Naive thymus-derived CD4-positive, alpha-beta T cell (primary cell): ENCODE measurements around the gene LARGE2. TPM values are rescaled to one million over a fixed set of nuclear protein-coding genes. Genes with fewer than 3 reads are reported as not detected.
"Not testable (repeated sequence)": the region's sequence is repeated elsewhere in the genome, so short reads cannot be mapped to it uniquely, and the experiment has no call there.

Source experiments
- ATAC-seq: fragments of 150-1000 bp; cut with Tn5 transposase; 2 replicates; pipeline ENCODE4 v1.10.0; 2021; ENCODE audit warnings: mild to moderate bottlenecking, moderate library complexity
- CTCF ChIA-PET: fragments of 350-600 bp; sonication (Branson Sonifier 250); formaldehyde crosslinking; loops from one replicate; lab custom pipeline; 2021; ENCODE audit warnings: antibody characterized with exemption; lab: Charles Lee
- POLR2A ChIA-PET: fragments of 350-600 bp; sonication (Branson Sonifier 250); formaldehyde crosslinking; loops from one replicate; lab custom pipeline; 2021; ENCODE audit warnings: antibody characterized with exemption, inconsistent platforms; lab: Charles Lee
- DNase-seq, 9 donors: peaks; one replicate each; pipeline versions ENCODE4 v3.0.0 to v3.0.0-alpha.2; 2020 to 2022; ENCODE audit warnings: mixed read lengths in 1 of 9
- H3K27ac ChIP-seq: one replicate; pipeline ENCODE4 v1.7.0; 2013; ENCODE audit warnings: mild to moderate bottlenecking, low read depth, low read length, moderate library complexity
- H3K27me3 ChIP-seq, 2 donors: one replicate each; pipeline ENCODE4 v1.7.0; 2013; ENCODE audit warnings: low read length in 2 of 2, mild to moderate bottlenecking in 2 of 2, moderate library complexity in 2 of 2; ENCODE audit not compliant: control insufficient read depth in 2 of 2, insufficient read depth in 2 of 2
- H3K36me3 ChIP-seq, 3 experiments: 1 replicate in 2 of 3; 2 replicates in 1 of 3; pipeline ENCODE4 v1.7.0; 2013; ENCODE audit warnings: low read length in 3 of 3, mild to moderate bottlenecking in 3 of 3, moderate library complexity in 1 of 3; ENCODE audit not compliant: insufficient read depth in 3 of 3, control insufficient read depth in 2 of 3
- H3K4me1 ChIP-seq, 2 donors: one replicate each; pipeline ENCODE4 v1.7.0; 2013; ENCODE audit warnings: low read length in 2 of 2, mild to moderate bottlenecking in 2 of 2, moderate library complexity in 1 of 2; ENCODE audit not compliant: control insufficient read depth in 2 of 2, insufficient read depth in 2 of 2
- H3K4me3 ChIP-seq: 2 replicates; pipeline ENCODE4 v1.7.0; 2013; ENCODE audit warnings: mild to moderate bottlenecking, low read length
- H3K9me3 ChIP-seq, 3 experiments: 1 replicate in 2 of 3; 2 replicates in 1 of 3; pipeline ENCODE4 v1.7.0; 2013; ENCODE audit warnings: low read length in 3 of 3; ENCODE audit not compliant: control insufficient read depth in 2 of 3
- H3K27ac Mint-ChIP-seq, 9 donors: one replicate each; pipeline ENCODE4 v1.8.0; 2020 to 2022; ENCODE audit warnings: mixed read lengths in 9 of 9, mild to moderate bottlenecking in 8 of 9, moderate library complexity in 5 of 9, inconsistent platforms in 2 of 9
- H3K27me3 Mint-ChIP-seq, 5 donors: one replicate each; pipeline ENCODE4 v1.8.0; 2021 to 2022; ENCODE audit warnings: mixed read lengths in 5 of 5, mild to moderate bottlenecking in 1 of 5
- H3K36me3 Mint-ChIP-seq, 5 donors: one replicate each; pipeline ENCODE4 v1.8.0; 2020 to 2022; ENCODE audit warnings: mixed read lengths in 5 of 5, mild to moderate bottlenecking in 3 of 5, inconsistent platforms in 1 of 5
- H3K4me1 Mint-ChIP-seq, 7 donors: one replicate each; pipeline ENCODE4 v1.8.0; 2020 to 2022; ENCODE audit warnings: mixed read lengths in 7 of 7, mild to moderate bottlenecking in 3 of 7, inconsistent platforms in 1 of 7
- H3K4me3 Mint-ChIP-seq, 10 donors: one replicate each; pipeline ENCODE4 v1.8.0; 2020 to 2022; ENCODE audit warnings: mild to moderate bottlenecking in 10 of 10, mixed read lengths in 10 of 10, moderate library complexity in 6 of 10, inconsistent platforms in 2 of 10
- H3K9me3 Mint-ChIP-seq, 11 donors: one replicate each; pipeline ENCODE4 v1.8.0; 2020 to 2022; ENCODE audit warnings: mixed read lengths in 11 of 11, mild to moderate bottlenecking in 4 of 11, inconsistent platforms in 1 of 11, moderate library complexity in 1 of 11
- intact Hi-C, 2 donors: fragments of 100-400 bp; cut with micrococcal nuclease; formaldehyde crosslinking; loops; one replicate each; pipeline ENCODE4 v1.15.1; 2023
- polyA plus RNA-seq, 2 donors: library from polyadenylated mRNA; unstranded; fragments of 300-500 nt; fragmentation: Illumina TruSeq; gene quantifications; one replicate each; pipeline ENCODE4 v1.2.3, GENCODE V29; 2021
- total RNA-seq, 6 experiments: library from RNA in 5 of 6; stranded (reverse) in 5 of 6; gene quantifications; 1 replicate in 5 of 6; 2 replicates in 1 of 6; pipeline ENCODE4 v1.2.3 and lab custom pipeline; 2021 to 2026

Gene LARGE2
- total and polyA plus RNA-seq, 7 experiments from 2014 or later: 0.24 to 4.8 (median 1.6) TPM; not detected in 1

DNA sequence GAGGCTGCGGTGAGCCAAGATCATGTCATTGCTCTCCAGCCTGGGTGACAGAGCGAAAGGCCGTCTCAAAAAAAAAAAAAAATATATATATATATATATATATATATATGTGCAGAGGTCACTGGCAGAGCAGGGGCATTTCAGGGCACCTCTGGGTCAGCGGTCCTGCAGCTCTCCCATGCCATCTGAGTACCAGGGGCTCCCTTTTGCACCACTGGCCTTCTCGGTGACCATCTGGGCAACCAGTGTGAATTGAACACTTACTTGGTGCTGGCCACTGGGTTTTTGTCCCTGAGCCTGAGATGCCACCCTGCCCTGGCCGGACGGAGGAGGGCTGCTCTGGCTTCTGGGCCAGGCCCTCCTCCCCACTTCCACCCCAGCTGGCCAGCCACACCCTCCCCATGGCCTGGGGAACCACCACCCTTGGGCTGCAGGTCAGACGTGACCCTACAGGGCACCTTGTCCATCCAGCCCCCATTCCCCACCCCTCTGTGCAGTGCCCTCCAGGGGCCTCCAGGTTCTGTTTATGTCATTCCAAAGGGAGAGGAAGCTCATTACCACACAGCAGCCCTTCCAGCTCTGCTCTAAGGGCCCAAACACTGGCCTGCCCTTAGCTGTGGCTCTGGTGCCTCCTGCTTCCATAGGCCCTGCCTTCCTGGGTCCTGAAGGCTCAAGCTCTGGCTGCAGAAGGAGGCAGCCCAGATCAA, 26.8 kb upstream of the LARGE2 start:
- Histone ChIP-seq H3K4me1 (peaks cover 7 to 9% of the 10 kb centered on the region in 2 donors), H3K36me3 (no peaks in the 10 kb centered on the region), H3K9me3 (no peaks in the 10 kb centered on the region), H3K27me3 (peaks cover 0 to 5% of the 10 kb centered on the region in 2 donors), H3K27ac (no peak overlapping the region), H3K4me3 (no peak overlapping the region)
- no peak overlapping the region for H3K4me3 Mint-ChIP-seq
- no peak for DNase-seq
- peaks cover 33 to 46% (median 38%) of the 10 kb centered on the region in 5 donors for H3K27me3 Mint-ChIP-seq
- ATAC-seq: no peak
- intact Hi-C loops: no loop called here
- H3K27ac Mint-ChIP-seq: no peak overlapping the region
- H3K36me3 Mint-ChIP-seq: peaks cover 0 to 4% (median 0%) of the 10 kb centered on the region in 5 donors
- H3K4me1 Mint-ChIP-seq: peaks cover 0 to 8% (median 4%) of the 10 kb centered on the region in 7 donors
- H3K9me3 Mint-ChIP-seq: peaks cover 0 to 3% (median 0%) of the 10 kb centered on the region in 11 donors
- POLR2A ChIA-PET: no interaction called here
- CTCF ChIA-PET: no interaction called here

DNA sequence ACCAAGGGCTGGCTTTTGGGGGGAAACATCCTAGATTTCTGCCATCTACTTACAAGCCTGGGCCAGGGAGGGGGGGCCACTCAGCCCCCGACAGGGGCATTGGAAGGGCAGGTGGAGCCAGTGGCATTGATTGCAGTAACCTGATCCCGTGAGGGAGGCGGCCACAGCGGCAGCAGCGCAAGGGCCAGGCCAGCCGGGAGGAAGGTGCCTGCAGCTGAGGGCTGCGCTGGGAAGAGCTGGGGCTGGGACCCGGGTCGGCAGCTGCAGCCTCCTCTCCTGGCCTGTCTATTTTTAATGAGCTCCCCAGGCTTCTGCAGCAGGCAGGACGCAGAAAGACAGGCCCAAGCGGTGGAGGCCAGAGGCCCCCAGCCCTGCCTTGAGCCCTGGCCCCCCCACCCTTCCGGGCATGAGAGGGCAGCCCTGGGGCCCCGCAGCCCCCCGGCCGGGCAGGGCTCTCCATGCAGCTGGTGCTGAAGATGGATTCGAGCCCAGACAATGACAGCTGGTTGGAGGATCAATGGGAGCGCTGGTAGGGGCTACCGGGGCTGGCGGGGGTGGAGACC, 26.0 kb upstream of the LARGE2 start:
- POLR2A ChIA-PET: no interaction called here
- CTCF ChIA-PET: no interaction called here

DNA sequence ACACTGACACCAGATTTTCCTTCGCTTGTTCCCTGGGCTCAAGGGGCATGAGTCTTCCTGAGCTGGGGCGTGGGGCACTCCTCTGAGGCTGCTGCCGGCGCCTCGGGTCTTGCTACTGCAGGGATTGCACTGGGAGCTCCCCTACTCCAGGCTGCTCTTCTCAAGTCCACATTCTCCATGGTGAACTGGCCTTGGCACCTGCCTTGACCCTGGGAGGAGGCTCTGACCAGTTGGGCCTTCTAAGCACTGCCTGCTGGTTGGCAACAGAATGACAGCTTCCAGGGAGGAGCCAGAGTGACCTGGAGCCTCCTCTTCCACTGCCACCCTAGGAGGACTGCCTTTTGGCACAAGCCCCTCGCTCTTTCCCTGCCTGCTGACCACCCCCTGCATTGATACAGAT, 24.9 kb upstream of the LARGE2 start:
- Mint-ChIP-seq H3K4me3 (peak overlapping the region in 1 of 10 donors; percentile 7), H3K36me3 (peaks cover 0 to under 1% (median 0%) of the 10 kb centered on the region in 5 donors), H3K4me1 (peaks cover 0 to 8% (median 4%) of the 10 kb centered on the region in 7 donors), H3K9me3 (peaks cover 0 to 3% (median 0%) of the 10 kb centered on the region in 11 donors), H3K27me3 (peaks cover 31 to 48% (median 42%) of the 10 kb centered on the region in 5 donors), H3K27ac (no peak overlapping the region)
- H3K27me3 ChIP-seq: peaks cover 0 to 5% of the 10 kb centered on the region in 2 donors
- no peak overlapping the region for H3K27ac ChIP-seq
- H3K36me3 ChIP-seq: no peaks in the 10 kb centered on the region
- DNase-seq (no peak), ATAC-seq (no peak)
- POLR2A ChIA-PET: no interaction called here
- no peak overlapping the region for H3K4me3 ChIP-seq
- no peaks in the 10 kb centered on the region for H3K9me3 ChIP-seq
- intact Hi-C loops: no loop called here
- CTCF ChIA-PET: interaction anchor here (0.6 kb wide), 1 partner anchor 38 kb away, joined by 4 read pairs; no protein-coding TSS in a partner anchor
- H3K4me1 ChIP-seq: peaks cover 7 to 9% of the 10 kb centered on the region in 2 donors

More for the DNA sequence above, 26.0 kb upstream of the LARGE2 start:
- H3K9me3 ChIP-seq: no peaks in the 10 kb centered on the region
- no peak overlapping the region for H3K27ac ChIP-seq
- DNase-seq: no peak
- H3K36me3 ChIP-seq: no peaks in the 10 kb centered on the region
- H3K27ac Mint-ChIP-seq: no peak overlapping the region
- peaks cover 0 to 5% of the 10 kb centered on the region in 2 donors for H3K27me3 ChIP-seq
- peaks cover 7 to 9% of the 10 kb centered on the region in 2 donors for H3K4me1 ChIP-seq
- ATAC-seq: no peak
- intact Hi-C loops: no loop called here
- peaks cover 0 to 3% (median 0%) of the 10 kb centered on the region in 11 donors for H3K9me3 Mint-ChIP-seq
- peaks cover 0 to 8% (median 4%) of the 10 kb centered on the region in 7 donors for H3K4me1 Mint-ChIP-seq
- H3K4me3 ChIP-seq: no peak overlapping the region
- peaks cover 0 to 4% (median 0%) of the 10 kb centered on the region in 5 donors for H3K36me3 Mint-ChIP-seq
- peaks cover 36 to 51% (median 43%) of the 10 kb centered on the region in 5 donors for H3K27me3 Mint-ChIP-seq
- H3K4me3 Mint-ChIP-seq: no peak overlapping the region

DNA sequence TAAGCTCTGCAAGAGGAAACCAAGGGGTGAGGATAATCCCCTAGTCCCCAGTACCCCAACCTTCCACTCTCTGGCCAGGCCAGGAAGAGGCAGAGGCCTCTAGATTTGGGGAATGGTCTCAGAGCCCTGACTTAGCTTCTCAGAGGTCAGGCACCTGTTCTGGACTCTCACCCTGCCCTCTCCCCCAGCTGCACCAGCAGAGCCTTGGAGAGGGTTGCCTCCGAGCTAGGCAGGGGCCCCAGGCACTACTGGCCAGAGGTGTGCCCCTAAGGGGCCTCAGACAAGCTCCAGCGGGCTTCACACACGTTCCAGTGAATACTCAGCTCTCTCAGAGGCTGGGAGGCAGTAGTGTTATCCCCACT, 23.4 kb upstream of the LARGE2 start:
- Histone ChIP-seq H3K9me3 (no peaks in the 10 kb centered on the region), H3K4me3 (no peak overlapping the region), H3K4me1 (peaks cover 7 to 9% of the 10 kb centered on the region in 2 donors), H3K27me3 (peaks cover 0 to 5% of the 10 kb centered on the region in 2 donors), H3K27ac (no peak overlapping the region), H3K36me3 (no peaks in the 10 kb centered on the region)
- no peaks in the 10 kb centered on the region for H3K36me3 Mint-ChIP-seq
- ATAC-seq: no peak
- ChIA-PET POLR2A (no interaction called here), CTCF (no interaction called here)
- peaks cover 0 to 8% (median 4%) of the 10 kb centered on the region in 7 donors for H3K4me1 Mint-ChIP-seq
- peaks cover 0 to 3% (median 0%) of the 10 kb centered on the region in 11 donors for H3K9me3 Mint-ChIP-seq
- no peak overlapping the region for H3K27ac Mint-ChIP-seq
- peak overlapping the region; percentile 35 to 79 (median 64) for H3K4me3 Mint-ChIP-seq
- intact Hi-C loops: loop anchor here (1.0 kb wide), 2 partner anchors 14 to 19 kb away; partner anchors contain the start of gene MAPK8IP1 (in 2 of the 2)
- peaks cover 29 to 48% (median 38%) of the 10 kb centered on the region in 5 donors for H3K27me3 Mint-ChIP-seq
- no peak for DNase-seq

DNA sequence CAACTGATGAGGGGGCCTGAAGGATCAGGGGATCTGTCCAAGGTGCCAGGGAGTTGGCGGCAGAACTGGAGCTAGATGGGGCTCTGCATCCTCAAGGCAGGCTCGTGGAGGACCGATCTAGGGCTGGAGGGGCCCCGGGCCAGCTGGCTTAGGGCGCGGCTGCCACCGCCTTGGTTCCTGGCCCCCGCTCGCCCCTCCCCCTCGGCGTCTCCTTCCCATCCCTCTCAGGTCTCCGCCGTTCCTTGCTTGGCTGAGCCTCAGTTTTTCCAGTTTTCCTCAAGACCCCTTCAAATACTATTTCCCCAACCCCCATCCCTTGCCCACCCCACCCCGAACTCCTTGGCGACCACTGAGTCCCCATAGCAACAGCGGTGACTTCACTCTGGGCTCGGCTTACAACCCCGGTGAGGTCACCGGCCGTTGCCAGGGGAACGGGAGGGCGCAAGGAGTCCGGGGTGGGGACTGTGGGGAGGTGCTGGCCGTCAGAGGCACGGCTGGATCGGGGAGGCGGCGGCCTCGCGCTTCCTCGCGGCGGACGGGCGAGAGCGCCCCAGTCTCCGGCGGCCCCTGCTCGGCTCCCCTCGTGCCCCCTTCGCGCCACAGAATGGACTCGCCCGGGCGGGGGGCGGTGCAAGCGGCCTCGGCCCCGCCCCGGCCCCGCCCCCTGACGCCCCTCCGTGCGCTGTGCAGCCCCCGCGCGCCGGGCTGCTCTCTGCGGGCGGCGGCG, 22.8 kb upstream of the LARGE2 start:
- Mint-ChIP-seq H3K27me3 (peaks cover 25 to 48% (median 35%) of the 10 kb centered on the region in 5 donors), H3K27ac (no peak overlapping the region), H3K9me3 (peaks cover 0 to 3% (median 0%) of the 10 kb centered on the region in 11 donors), H3K4me1 (peaks cover 0 to 9% (median 4%) of the 10 kb centered on the region in 7 donors), H3K36me3 (no peaks in the 10 kb centered on the region), H3K4me3 (peak overlapping the region; percentile 35 to 79 (median 64))
- ChIA-PET CTCF (no interaction called here), POLR2A (no interaction called here)
- Histone ChIP-seq H3K9me3 (no peaks in the 10 kb centered on the region), H3K4me3 (peak overlapping the region; percentile 37), H3K36me3 (no peaks in the 10 kb centered on the region), H3K27me3 (peaks cover 0 to 5% of the 10 kb centered on the region in 2 donors), H3K27ac (peak overlapping the region; percentile 21), H3K4me1 (peaks cover 7 to 9% of the 10 kb centered on the region in 2 donors)
- peak; percentile 83 for ATAC-seq
- intact Hi-C loops: loop anchor here (1.0 kb wide), 2 partner anchors 14 to 19 kb away; partner anchors contain the start of gene MAPK8IP1 (in 2 of the 2)
- DNase-seq: peak in 6 of 9 donors; percentile 19 to 70 (median 42)

DNA sequence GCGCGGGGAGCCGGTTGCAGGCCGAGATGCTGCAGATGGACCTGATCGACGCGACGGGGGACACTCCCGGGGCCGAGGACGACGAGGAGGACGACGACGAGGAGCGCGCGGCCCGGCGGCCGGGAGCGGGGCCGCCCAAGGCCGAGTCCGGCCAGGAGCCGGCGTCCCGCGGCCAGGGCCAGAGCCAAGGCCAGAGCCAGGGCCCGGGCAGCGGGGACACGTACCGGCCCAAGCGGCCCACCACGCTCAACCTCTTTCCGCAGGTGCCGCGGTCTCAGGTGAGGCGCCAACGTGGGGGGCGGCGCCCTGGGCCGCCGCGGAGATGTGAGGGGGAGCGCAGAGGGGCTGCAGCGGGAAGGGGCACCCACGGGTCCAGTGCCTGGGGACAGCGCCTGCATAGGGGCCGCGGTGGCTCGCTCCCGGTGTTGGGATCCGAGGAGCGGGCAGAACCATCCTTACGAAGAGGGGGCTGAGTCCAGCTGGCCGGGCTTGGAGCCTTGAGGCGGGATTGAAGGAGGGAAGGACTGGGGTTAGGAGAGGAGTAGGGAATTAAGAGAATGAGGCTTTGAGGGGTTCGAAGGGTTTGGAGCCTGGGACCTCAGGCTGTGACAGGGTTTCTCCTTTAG, 22.2 kb upstream of the LARGE2 start:
- H3K27ac ChIP-seq, H3K27me3 ChIP-seq, H3K36me3 ChIP-seq, POLR2A ChIA-PET, ATAC-seq, H3K4me3 ChIP-seq, H3K4me1 ChIP-seq, DNase-seq, H3K9me3 ChIP-seq, H3K4me1 Mint-ChIP-seq, intact Hi-C loops, H3K36me3 Mint-ChIP-seq, CTCF ChIA-PET, H3K9me3 Mint-ChIP-seq: not testable (repeated sequence)
- H3K27me3 Mint-ChIP-seq: peaks cover 19 to 45% (median 29%) of the 10 kb centered on the region in 5 donors
- H3K27ac Mint-ChIP-seq: peak overlapping the region in 1 of 9 donors; percentile 51
- peak overlapping the region in 9 of 10 donors; percentile 40 to 79 (median 65) for H3K4me3 Mint-ChIP-seq
